HG03571 (cell line): ENCODE results near the gene COMP.
A peak's percentile ranks its signal among the peaks of the same experiment; 100 is the strongest.
"Not testable (repeated sequence)": the region's sequence is repeated elsewhere in the genome, so short reads cannot be mapped to it uniquely, and the experiment has no call there.

Experiments used
- ATAC-seq: cut with Tn5 transposase; IDR thresholded peaks from one replicate; pipeline ENCODE4 v1.9.1; 2021; ENCODE audit not compliant: unreplicated experiment

The COMP gene

DNA sequence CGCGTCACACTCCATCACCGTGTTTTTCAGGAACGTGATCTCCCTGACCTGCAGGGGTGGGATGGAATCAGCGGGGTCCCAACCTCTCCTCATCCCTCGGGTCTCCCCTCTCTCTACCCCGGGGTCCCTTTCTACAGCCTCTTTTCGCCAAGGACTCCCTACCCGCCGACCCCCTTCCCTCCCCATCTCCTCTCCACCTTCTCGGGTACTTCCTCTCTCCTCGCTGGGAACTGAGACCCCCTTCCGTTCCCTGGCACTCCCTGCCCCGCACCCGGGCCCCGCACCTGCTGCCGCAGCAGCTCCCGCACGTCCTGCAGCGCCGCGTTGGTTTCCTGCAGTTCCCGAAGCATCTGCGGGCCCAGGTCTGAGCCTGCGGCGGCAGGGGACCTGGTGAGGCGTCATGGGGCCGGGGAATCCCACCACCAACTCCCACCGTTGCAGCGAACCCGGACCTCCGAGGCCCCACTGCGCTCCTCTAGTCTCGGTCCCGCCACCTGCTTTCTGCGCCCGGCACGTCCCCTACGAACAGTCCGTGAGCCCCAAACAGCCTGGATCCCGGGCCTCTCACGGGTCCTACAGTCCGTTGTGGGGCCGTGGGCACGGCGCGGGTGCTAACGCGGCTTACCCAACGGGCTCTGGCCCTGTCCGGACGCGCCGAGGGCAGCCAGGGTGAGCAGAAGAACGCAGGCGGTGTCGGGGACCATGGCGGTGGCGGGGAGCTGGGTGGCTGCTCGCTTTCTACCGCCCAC is at the start of gene COMP:
Gene COMP (minus strand): TSS at position 740 of the 749 bp plus-strand sequence. CDS start 36 bp downstream, at position 704.
- ATAC-seq = no peak

DNA sequence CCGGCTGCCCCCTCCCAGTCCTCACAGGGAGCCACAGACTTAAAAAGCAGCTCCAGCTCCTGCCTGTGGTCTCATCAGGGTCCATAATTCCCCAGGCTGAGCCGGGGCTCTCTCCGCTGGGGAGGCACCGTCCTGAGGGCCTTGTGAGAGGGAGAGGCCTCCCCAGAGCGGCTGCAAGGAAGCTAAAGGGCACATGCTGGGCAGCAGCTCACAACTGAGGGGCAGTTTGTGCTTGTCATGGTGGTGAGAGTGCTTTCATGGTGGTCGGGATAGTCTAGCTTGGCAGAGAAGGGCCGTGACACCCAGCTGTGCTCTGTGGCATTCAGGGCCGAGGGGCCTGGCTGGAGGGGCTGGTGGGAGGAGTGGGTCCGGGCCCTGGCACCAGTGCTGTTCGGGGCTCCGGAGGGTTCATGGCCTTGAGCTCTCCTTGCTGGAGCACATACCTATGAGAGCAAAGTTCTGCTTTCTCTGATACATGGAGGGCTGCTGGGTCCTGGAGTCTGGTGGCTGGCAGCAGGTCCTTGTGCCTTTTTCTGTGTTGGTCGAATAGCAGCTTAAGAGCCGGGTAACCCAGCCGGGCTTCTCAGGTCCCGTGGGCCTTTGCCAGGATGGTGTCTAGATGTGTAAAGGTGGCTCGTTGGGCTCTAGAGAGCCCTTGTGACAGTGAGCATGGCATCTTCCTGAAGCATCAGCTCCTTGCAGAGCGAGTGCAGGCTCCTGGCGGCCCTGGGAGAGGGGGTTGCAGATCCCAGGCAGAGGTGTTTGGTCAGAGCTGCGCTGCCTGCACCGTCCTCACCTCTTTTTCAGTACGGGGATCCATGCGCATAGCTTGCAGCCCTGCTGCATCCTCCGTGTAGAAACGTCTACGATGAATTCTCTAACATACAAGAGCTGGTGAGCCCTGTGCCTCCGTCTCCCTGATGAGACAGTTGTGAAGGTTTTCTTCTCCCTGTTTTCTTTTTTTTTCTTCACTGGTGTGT is 49.5 kb upstream of the COMP start:
- no peak for ATAC-seq

DNA sequence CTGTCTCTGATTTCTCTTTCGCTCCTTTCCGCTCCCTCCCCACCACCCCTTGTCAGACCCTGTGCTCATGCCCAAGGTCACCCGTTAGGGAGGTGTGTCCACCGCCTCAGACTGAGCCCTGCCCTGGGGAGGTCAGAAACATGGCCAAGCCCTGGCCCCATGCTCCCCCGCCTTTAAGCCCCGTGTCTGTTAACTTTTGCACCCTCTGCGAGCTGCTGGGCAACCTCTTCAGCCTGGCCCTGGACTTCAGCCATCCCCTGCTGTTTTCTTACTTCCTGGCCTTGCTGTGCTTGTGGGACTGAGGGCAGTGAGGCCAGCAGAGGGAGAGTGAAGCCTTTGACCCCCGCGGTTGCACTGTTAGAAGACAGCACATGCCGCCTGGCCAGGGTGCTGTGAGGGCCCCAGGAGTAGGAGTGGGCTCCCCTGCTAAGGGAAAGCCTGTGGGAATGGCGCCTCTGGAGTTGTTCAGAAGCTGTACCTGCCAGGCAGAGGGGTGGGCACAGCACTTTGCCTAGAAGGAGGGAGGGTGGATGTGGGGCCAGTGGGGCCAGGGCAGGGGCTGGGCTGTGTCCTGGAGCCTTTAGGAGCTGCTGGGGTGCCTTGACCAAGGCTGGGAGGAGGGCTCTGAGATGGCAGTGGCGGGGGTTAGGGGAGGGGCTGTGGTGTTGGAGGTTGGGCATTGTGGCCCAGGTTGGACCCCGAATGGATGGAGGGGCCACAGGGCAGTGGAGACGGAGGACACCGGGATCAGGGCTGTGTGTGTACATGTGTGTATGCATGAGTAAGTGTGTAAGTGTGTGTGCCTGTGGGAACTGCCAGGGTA is 48.6 kb upstream of the COMP start:
- ATAC-seq = no peak

DNA sequence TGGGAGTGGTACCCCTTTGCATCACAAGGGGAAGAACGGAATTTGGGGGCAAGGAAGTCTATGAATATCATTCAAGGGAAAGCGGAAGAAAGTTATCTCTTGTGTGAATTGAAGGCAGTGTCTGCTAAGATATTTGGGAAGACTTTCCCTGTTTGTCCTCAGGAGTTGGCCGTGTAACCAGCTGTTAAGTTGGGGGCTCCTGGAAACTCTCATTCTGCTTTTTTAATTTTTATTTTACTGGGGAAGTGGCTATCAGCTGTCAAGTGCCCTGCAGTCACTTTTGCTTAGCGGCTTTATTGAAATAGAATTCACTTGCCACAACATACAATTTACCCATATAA is 43.5 kb upstream of the COMP start:
- no peak for ATAC-seq

DNA sequence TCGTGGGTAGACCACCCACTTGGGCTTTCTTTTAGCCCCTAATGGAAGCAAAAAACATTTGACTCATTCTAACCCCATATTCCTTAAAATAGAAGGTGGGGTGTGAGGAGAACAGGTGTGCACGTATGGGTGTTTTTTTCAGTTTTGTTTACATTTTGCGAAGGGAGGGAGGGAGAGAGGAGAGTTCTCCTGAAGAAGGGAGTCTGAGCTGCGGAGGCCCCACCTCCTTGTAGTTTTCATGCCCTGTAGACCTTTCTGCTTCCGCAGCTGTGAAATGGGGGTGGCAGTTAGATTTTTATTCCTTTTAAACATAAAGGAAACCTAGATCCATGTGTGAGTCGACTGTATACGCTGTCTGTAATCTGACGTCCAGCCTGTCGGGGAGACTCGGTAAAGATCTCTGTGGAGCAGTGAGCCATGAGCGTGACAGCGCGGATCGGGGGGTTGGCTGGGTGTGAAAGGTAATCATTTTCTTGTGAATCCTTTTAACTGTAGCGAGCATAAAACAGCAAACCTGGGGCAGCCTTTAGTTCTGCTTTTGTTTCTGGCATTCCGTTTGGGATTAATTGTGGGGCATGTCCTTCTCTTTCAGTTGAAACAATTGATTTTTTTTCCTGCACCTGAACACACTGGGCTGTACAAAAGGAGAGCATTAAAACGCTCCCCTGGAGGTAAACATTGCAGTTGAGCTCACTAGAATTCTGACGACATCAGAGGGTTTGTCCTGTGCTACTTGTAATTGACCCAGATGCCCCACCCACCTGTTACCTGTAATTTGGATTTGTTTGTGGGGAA is 42.9 kb upstream of the COMP start:
- ATAC-seq = no peak

DNA sequence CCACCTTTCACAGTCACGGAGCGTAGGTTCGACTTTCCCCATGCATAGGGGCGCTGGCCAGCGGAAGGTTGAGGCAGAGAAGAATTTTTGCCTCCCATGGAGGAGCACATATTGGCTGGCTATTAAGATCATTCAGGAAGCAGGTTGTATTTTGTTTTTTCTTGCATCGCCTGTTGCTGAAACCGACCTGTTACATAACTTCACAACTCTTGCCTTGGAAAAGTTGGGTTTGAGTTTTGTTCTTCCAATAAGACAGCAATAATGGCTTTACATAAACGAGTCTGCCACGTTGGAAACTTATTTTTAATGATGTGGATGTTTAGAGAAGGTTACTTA is 42.0 kb upstream of the COMP start:
- no peak for ATAC-seq

DNA sequence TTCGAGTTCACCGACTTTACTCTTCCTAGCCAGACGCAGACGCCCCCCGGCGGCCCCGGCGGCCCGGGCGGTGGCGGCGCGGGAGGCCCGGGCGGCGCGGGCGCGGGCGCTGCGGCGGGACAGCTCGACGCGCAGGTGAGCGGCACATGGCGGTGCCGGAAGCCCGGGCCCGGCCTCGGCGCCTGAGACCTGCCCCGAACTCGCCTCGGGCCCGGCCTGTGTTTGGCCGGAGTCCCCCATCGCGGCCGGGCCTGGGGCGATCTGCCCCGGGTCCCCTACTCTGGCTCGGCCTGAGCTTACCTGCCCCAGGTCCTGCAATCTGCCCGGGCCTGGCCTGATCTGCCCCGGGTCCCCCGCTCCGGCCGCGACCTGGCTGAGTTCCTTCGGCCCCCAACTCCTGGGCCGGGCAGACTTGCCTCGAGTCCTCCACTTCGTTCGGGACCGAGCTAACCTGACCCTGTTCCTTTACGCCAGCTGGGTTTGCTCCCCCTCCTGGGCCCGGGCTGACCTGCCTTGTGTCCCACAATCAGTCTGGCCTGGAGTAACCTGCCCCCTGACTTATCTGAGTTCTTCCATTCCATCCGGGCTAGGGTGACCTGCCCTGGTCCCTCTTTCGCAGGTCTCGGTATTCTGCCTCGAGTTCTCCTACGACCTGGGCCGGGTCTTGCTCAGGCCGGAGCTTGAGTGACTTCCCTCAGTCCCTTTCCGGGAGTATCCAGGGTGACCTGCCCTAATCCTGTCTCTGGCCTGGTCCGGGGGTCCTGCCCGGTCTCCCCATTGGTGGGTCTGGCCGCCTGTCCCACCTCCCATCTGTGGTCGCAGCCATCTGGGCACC is 41.4 kb upstream of the COMP start:
- peak; percentile 20 for ATAC-seq

DNA sequence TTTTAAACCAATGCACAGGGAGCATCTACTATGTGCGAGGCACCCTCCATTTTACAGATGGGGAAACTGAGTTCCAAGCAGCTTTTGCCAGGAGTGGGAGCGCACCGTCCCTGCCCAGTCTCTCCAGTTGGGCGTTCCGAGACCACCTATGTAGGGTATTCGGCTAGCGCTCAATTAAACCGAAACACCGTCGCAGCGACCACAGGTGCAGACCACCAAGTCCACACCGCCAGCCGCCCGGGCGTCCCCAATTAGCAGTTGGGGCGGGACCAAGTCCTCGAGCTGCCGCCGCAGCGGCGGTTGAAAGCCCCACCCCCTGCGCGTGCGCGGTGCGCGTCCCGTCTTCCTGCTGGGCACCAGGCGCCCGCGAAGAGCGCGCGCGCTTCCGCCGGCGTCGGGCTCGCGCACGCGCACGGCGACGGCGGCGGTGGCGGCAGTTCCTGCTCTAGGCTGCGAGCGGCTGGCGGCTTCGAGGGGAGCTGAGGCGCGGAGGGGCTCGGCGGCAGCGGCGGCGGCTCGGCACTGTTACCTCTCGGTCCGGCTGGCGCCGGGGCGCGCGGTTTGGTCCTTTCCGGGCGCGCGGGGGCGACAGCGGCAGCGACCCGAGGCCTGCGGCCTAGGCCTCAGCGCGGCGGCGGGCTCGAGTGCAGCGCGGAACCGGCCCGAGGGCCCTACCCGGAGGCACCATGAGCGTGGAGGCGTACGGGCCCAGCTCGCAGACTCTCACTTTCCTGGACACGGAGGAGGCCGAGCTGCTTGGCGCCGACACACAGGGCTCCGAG is 40.6 kb upstream of the COMP start, which contains the start of gene UPF1:
Gene UPF1 (plus strand): TSS at position 436 of the 782 bp plus-strand sequence. CDS start 251 bp downstream, at position 687.
- peak; percentile 52 for ATAC-seq

DNA sequence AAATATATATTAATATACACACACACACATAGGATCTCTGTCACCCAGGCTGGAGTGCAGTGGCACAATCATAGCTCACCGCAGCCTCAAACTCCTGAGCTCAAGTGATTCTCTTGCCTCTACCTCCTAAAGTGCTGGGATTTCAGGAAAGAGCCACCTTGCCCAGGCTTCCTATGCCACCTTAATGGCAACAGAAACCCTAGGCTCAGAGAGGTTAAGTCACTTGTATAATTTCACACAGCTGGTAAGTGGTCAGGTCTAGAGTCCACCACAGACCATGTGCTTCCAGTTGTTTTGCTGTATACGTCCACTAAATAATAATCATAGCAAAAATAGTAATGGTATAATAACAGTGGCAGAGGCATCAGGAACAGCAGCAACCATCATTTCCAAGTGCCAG is 39.4 kb upstream of the COMP start:
- ATAC-seq = no peak

DNA sequence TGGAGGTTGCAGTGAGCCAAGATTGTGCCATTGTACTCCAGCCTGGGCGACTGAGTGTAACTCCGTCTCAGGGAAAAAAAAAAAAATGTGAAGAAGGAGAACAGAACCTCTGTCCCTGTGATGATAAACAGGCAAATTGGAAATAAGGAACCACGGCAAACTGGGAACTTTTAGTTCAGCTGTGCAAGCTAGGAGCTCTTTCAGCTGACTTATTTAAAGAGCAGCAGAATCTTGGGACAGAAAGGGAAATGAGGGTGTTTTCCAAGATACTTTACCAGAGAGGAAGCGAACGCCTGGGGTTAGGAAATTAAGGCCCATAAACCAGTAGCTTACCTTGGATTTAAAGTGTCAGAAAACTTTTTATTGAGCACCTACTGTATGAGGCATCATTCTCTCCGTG is 37.7 kb upstream of the COMP start:
- ATAC-seq = no peak

DNA sequence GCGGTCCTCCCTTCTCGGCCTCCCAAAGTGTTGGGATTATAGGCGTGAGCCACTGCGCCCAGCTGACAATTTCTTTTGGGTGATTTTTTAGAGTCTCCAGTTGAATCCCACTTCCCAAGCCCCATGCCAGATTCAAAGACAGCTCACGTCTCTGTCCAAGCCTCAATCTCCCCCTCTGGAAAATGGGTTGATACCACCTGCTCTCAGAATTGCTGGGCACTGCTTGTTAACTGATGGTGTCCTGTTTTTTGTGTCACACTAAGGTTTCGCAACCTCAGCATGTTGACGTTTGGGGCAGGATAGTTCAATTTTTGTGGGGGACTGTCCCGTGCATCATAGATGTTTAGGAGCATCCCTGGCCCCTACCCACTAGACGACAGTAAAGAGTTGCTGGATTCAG is 26.5 kb upstream of the COMP start:
- ATAC-seq = no peak

DNA sequence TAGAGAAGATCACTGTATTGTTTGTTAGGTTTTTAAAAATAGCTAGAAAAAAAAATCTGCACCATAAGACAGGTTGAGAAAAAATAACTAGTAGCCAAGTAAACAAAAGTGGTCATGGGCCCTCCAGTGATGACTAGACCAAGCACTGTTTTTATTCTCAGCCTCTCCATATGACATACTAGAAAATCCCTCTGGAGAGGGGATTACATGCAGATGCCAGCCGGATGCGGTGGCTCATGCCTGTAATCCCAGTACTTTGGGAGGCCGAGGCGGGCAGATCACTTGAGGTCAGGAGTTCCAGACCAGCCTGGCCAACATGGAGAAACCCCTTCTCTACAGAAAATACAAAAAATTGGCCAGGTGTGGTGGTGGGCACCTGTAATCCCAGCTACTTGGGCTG is 25.5 kb upstream of the COMP start:
- ATAC-seq = not testable (repeated sequence)

DNA sequence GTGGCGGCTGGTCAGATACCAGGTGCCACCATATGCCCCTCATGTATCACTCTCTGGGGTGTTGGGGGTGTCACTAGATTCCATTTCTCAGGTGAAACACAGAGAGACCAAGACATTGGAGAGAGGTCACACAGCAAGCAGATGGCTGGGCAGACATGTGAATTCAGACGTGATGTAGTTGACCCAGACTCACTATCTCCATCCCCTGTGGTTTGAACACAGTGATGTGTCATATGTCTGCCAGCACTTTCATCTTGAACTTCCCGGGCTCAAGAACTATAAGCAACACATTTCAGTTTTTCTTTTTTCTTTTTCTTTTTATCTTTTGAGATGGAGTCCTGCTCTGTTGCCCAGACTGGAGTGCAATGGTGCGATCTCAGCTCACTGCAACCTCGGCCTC is 24.6 kb upstream of the COMP start:
- no peak for ATAC-seq

DNA sequence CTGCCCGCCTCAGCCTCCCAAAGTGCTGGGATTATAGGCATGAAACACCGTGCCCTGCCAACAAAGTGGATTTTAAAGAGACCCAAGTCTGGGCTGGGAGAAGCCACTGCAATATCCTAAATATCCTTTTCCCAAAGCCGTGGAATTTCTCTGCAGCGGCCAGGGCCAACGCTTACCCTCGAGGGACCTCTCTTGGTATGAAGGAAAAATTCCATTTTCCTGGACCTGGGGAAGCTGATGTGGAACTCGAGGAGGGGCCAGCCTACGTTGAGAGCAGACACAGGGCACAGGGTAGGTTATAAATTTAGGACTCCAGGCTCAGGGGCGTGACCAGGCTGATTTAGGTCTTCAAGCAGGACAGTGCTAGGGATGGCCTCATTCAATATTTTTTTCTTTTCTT is 23.0 kb upstream of the COMP start:
- ATAC-seq = no peak

DNA sequence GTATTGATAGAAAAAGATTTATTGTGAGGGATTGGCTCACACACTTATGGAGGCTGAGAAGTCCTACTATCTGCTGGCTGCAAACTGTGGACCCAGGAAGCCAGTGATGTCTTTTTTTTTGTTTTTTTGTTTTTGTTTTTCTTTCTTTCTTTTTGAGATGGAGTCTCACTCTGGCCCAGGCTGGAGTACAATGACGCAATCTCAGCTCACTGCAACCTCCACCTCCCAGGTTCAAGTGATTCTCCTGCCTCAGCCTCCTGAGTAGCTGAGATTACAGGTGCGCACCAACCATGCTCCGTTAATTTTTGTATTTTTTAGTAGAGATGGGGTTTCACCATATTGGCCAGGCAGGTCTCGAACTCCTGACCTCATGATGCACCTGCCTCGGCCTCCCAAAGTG is 20.5 kb upstream of the COMP start:
- ATAC-seq = not testable (repeated sequence)

DNA sequence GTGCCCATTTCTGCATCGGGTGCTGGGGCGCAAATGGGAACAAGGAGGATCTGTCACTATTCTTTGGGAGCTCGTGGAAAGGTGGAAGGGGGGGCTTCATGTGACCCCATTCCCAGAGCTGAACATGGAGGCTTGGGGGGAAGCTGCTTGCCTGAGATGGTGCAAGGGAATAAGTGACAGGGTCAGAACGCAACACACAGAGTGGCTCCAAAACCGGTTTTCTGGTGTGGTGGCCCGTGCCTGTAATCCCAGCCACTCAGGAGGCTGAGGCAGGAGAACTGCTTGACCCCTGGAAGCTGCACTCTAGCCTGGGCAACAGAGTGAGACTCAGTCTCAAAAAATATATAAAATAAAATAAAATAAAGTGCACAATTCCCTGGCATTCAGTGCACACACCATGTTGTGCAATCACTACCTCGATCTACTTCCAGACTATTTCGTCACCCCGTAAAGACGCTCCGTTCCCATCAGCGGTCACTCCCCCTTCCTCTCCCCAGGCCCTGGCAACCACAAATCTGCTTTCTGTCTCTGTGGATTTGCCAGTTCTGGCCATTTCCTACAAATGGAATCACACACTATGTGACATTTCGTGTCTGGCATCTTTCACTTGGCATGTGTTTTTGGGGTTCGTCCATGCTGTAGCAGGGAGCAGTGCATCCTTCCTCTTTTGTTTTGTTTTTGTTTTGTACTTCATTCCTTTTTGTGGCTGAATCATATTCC is 18.2 kb upstream of the COMP start:
- ATAC-seq = no peak

DNA sequence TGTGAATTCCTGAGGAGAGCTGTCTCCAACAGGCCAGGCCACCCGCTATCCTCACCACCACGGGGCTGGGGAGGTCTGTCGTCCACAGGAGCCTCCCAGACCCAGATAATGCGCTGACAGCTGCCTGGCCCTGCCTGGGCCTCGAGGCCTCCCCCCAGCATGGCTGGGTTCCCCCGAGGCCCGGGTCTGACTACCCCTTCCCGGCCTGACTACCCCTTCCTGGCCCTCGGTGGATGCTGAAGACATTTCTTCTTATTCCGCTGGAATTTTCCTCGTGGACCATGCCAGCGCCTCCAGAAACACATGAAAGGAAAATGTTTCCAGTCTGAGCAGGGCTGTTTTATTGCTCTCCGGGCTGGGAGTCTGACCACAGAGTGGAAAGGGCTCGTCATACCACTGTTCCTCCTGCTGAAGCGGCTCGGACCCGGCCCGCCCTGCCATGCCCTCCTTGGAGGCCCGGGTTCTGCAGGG is 16.8 kb upstream of the COMP start:
- no peak for ATAC-seq

DNA sequence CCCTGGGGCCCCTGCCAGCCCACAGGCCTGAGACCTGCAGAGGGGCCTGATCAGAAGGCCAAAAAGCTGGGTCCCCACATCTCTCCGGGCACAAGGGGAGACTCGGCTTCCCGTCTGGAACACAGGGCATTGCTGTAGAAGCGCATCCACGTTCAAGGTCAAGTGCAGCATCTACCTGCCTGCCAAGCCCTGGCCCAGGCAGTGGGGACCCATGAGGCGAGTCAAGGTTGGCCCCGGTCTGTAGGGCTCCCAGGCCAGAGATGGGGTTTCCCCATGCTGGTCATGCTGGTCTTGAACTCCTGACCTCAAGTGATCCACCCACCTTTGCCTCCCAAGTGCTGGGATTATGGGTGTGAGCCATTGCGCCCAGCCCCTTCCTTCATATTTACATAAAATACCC is 13.5 kb upstream of the COMP start:
- no peak for ATAC-seq
